Stomach (tissue), 9 donors: ENCODE data around the gene CAMSAP3. TPM values are rescaled to one million over a fixed set of nuclear protein-coding genes. Genes with fewer than 3 reads are reported as not detected.

Experiments used
- DNase-seq, 2 donors: peaks; one replicate each; pipeline versions ENCODE4 v3.0.0 to v3.0.0-alpha.2; 2013 to 2019
- H3K27ac ChIP-seq, 5 donors: fragments of 200-600 bp in 4 of 5; sonication (generic) in 4 of 5; one replicate each; pipeline ENCODE4 v1.5.1; 2013 to 2019; ENCODE audit warnings: mild to moderate bottlenecking in 1 of 5, moderate library complexity in 1 of 5
- H3K27me3 ChIP-seq, 3 donors: fragments of 200-600 bp; sonication (generic); one replicate each; pipeline ENCODE4 v1.5.1; 2017 to 2019; ENCODE audit warnings: mixed run types in 1 of 3
- H3K36me3 ChIP-seq, 4 donors: fragments of 200-600 bp; sonication (generic); 1 replicate in 3 of 4; 2 replicates in 1 of 4; pipeline ENCODE4 v1.5.1; 2016 to 2019
- H3K4me1 ChIP-seq, 4 donors: fragments of 200-600 bp; sonication (generic); one replicate each; pipeline ENCODE4 v1.5.1; 2016 to 2019
- H3K4me3 ChIP-seq, 4 donors: fragments of 200-600 bp; sonication (generic) in 3 of 4; one replicate each; pipeline ENCODE4 v1.5.1; 2016 to 2019; ENCODE audit warnings: mild to moderate bottlenecking in 1 of 4
- H3K9me3 ChIP-seq, 4 donors: fragments of 200-600 bp; sonication (generic); one replicate each; pipeline ENCODE4 v1.5.1; 2016 to 2019
- EP300 ChIP-seq: sonication (generic); formaldehyde crosslinking; IDR thresholded peaks from one replicate; pipeline ENCODE4 v1.6.1; 2017; ENCODE audit warnings: antibody characterized with exemption
- POLR2A ChIP-seq, 4 donors: fragments of 450-650 bp; IDR thresholded peaks; one replicate each; pipeline ENCODE4 v1.6.1; 2016; ENCODE audit warnings: antibody characterized with exemption in 4 of 4, control low read depth in 2 of 4, mild to moderate bottlenecking in 1 of 4, moderate library complexity in 1 of 4
- POLR2AphosphoS5 ChIP-seq, 3 donors: sonication (generic); formaldehyde crosslinking; IDR thresholded peaks; one replicate each; pipeline ENCODE4 v1.6.1; 2016; ENCODE audit warnings: antibody characterized with exemption in 3 of 3
- WGBS, 5 donors: extraction: QIAGEN DNeasy Blood & Tissue Kit in 3 of 5; methylation state at CpG; one replicate each; pipeline versions ENCODE4 v1.1.5 to v1.1.7; 2013 to 2018; 5-methylcytosine and 5-hydroxymethylcytosine counted together
- intact Hi-C: fragments of 100-400 bp; cut with DNase I; formaldehyde crosslinking; loops from one replicate; pipeline ENCODE4 v1.15.1; 2023; ENCODE audit warnings: low total_unique reads
- polyA plus RNA-seq, 3 donors: library from polyadenylated mRNA; stranded (reverse); fragments of 200-250 nt; gene quantifications; one replicate each; pipeline ENCODE4 v1.2.3, GENCODE V29; 2013
- total RNA-seq, 5 donors: library from RNA; depleted of rRNA; stranded (reverse); fragments of >200 nt; gene quantifications; one replicate each; pipeline versions ENCODE4 v1.1.0 to v1.2.3, GENCODE V29; 2014 to 2016
- TF ChIP-seq, protein P1 (sequence below), 7 experiments: fragments of 450-650 bp in 4 of 7; fragments of 200-600 bp in 3 of 7; sonication (generic) in 3 of 7; IDR thresholded peaks; one replicate each; pipeline ENCODE4 v1.5.1; 2016 to 2019; ENCODE audit warnings: antibody characterized with exemption in 7 of 7, control low read depth in 2 of 7, mild to moderate bottlenecking in 1 of 7
- donor health status: healthy with polysubstance abuse.
- donor health status: Bipolar disorder and iron deficiency.
- donor health status: healthy.

CAMSAP3 gene
- total and polyA plus RNA-seq, 8 donors = 5.5 to 232 (median 32.2) TPM

DNA sequence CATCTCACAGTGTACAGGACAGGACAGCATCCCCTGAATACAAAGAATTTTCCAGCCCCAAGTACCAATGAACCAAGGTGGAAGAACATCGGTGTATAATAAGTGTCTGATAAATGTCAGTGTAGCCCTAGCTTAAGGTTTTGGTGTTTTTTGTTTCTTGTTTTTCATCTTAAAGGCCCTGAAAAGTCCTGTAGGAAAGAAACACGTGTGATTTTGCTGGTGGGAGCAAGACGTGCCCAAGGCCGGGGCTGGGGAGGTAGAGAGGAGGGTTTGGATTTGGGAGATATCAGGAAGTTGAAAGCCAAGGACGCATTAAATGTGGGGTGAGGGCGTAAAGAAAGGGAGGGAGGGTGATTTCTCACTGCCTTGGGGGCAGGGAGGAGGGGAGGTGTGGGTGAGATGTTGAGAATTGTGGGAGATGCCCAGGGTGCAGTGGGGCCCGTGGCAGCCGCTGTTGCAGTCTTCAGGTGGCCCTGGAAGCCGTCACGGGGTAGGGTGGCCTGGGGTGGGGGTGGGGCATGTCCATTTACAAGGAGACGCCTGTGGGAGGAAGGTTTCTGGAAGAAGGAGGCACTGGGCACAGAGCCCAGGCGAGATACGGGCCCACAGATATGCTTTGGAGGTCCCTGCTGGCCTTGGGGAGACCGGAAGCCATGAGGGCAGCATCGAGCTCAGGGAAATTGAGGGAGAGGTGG, 6.7 kb downstream of the CAMSAP3 start:
- H3K27ac ChIP-seq = peak overlapping the region; percentile 46 to 77 (median 66)
- WGBS, 5 donors = 22 to 35% (median 32%) methylated on average over 14 to 15 of the region's 15 CpGs
- peaks cover 0 to 42% (median 36%) of the 10 kb centered on the region in 4 donors for H3K4me1 ChIP-seq
- TF ChIP-seq, protein P1, sequence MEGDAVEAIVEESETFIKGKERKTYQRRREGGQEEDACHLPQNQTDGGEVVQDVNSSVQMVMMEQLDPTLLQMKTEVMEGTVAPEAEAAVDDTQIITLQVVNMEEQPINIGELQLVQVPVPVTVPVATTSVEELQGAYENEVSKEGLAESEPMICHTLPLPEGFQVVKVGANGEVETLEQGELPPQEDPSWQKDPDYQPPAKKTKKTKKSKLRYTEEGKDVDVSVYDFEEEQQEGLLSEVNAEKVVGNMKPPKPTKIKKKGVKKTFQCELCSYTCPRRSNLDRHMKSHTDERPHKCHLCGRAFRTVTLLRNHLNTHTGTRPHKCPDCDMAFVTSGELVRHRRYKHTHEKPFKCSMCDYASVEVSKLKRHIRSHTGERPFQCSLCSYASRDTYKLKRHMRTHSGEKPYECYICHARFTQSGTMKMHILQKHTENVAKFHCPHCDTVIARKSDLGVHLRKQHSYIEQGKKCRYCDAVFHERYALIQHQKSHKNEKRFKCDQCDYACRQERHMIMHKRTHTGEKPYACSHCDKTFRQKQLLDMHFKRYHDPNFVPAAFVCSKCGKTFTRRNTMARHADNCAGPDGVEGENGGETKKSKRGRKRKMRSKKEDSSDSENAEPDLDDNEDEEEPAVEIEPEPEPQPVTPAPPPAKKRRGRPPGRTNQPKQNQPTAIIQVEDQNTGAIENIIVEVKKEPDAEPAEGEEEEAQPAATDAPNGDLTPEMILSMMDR (IDR thresholded peaks at IDR 0.05) = no peak
- TF ChIP-seq EP300 (no peak), POLR2AphosphoS5 (IDR thresholded peaks at IDR 0.05) (peak in 1 of 3 donors; percentile 16), POLR2A (IDR thresholded peaks at IDR 0.05) (no peak)
- intact Hi-C loops = no loop called here
- DNase-seq = peak; percentile 61 to 81
- H3K36me3 ChIP-seq = peaks cover 0 to 24% (median 12%) of the 10 kb centered on the region in 4 donors
- no peak overlapping the region for H3K4me3 ChIP-seq
- peaks cover 0 to 68% (median under 1%) of the 10 kb centered on the region in 3 donors for H3K27me3 ChIP-seq
- no peaks in the 10 kb centered on the region for H3K9me3 ChIP-seq

DNA sequence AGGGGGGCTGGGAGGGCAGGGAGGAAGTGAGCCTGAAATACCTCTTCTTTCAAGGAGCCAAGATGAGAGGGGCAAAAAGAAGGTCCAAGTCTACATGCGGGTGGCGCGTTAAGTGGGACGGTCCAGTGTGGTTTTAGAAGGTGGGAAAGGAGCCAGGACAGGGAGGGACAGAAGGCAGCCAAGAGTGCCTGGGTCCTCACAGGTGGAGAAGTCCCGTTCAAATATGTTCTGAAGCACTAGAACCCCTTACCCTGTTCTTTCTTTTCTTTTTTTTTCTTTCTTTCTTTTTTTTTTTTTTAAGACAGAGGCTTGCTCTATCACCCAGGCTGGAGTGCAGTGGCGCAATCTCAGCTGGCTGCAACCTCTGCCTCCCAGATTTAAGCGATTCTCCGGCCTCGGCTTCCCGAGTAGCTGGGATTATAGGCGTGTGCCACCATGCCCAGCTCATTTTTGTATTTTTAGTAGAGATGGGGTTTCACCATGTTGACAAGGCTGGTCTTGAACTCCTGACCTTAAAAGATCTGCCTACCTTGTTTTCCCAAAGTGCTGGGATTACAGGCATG, 7.4 kb downstream of the CAMSAP3 start:
- Histone ChIP-seq H3K9me3 (no peaks in the 10 kb centered on the region), H3K27me3 (peaks cover 0 to 62% (median 0%) of the 10 kb centered on the region in 3 donors), H3K36me3 (peaks cover 0 to 30% (median 18%) of the 10 kb centered on the region in 4 donors), H3K4me1 (peaks cover 0 to 36% (median 29%) of the 10 kb centered on the region in 4 donors), H3K27ac (peak overlapping the region in 4 of 5 donors; percentile 57 to 77 (median 70)), H3K4me3 (no peak overlapping the region)
- 33 to 72% (median 37%) methylated on average over 11 of the region's 11 CpGs for WGBS, 5 donors
- no peak for DNase-seq
- no peak for TF ChIP-seq POLR2AphosphoS5 (IDR thresholded peaks at IDR 0.05)
- TF ChIP-seq, protein P1 (IDR thresholded peaks at IDR 0.05) = no peak
- no peak for TF ChIP-seq POLR2A (IDR thresholded peaks at IDR 0.05)
- no peak for TF ChIP-seq EP300
- intact Hi-C loops = no loop called here

DNA sequence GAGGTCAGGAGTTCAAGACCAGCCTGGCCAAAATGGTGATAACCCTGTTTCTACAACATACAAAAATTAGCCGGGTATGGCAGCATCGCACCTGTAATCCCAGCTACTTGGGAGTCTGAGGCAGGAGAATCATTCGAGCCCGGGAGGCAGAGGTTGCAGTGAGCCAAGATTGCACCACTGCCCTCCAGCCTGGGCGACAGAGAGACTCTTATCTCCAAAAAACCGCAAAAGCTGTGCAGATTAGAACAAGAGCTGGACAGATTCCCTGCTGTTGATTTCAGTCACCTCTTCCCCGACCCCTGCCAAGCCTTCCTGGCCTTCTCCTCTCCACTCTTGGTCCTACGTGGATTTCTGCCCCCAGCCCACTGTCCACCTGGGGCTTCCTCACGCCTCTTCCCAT, 8.3 kb downstream of the CAMSAP3 start:
- intact Hi-C loops = no loop called here
- peaks cover 0 to 53% (median 0%) of the 10 kb centered on the region in 3 donors for H3K27me3 ChIP-seq
- peak overlapping the region in 4 of 5 donors; percentile 57 to 77 (median 70) for H3K27ac ChIP-seq
- 31 to 60% (median 46%) methylated on average over 9 of the region's 9 CpGs for WGBS, 5 donors
- H3K36me3 ChIP-seq = peaks cover 0 to 38% (median 27%) of the 10 kb centered on the region in 4 donors
- no peak for DNase-seq
- H3K4me1 ChIP-seq = peaks cover 0 to 31% (median 26%) of the 10 kb centered on the region in 4 donors
- TF ChIP-seq EP300 (no peak), POLR2A (IDR thresholded peaks at IDR 0.05) (no peak), POLR2AphosphoS5 (IDR thresholded peaks at IDR 0.05) (no peak)
- TF ChIP-seq, protein P1 (IDR thresholded peaks at IDR 0.05) = no peak
- no peaks in the 10 kb centered on the region for H3K9me3 ChIP-seq
- no peak overlapping the region for H3K4me3 ChIP-seq

DNA sequence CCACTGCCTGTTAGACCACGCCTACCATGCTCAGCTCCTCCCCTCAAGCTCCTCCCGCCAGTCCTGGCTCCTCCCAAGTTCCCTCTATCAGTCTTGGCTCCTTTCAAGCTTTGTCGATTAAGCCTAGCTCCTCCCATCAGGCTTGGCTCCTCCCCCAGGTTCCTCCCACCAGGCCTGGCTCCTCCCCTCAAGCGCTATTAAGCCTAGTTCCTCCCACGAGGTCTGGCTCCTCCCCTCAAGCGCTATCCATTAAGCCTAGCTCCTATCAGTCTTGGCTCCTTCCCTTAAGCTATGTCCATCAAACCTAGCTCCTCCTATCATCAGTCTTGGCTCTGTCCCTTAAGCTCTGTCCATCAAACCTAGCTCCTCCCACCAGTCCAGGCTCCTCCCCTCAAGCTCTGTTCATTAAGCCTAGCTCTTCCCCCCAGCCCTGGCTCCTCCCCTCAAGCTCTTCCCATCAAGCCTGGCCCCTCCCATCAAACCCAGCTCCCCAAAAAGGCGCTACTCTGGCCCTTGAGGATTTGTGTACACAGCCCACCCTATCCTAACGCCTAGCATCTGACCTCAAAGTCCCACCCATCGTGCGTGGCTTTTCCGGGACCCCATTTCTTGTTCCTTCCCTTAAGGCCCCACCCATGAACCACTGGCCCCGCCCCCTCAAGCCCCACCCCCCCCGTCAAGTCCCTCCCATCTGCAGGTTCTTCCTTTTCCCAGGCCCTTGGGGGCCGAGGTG, 10.0 kb downstream of the CAMSAP3 start:
- TF ChIP-seq POLR2A (IDR thresholded peaks at IDR 0.05) (no peak), POLR2AphosphoS5 (IDR thresholded peaks at IDR 0.05) (no peak), EP300 (no peak)
- TF ChIP-seq, protein P1 (IDR thresholded peaks at IDR 0.05) = no peak
- Histone ChIP-seq H3K4me1 (peaks cover 0 to 31% (median 26%) of the 10 kb centered on the region in 4 donors), H3K27me3 (peaks cover 0 to 50% (median 0%) of the 10 kb centered on the region in 3 donors), H3K27ac (no peak overlapping the region), H3K36me3 (peaks cover 2 to 55% (median 44%) of the 10 kb centered on the region in 4 donors), H3K4me3 (no peak overlapping the region), H3K9me3 (no peaks in the 10 kb centered on the region)
- peak in 1 of 2 donors; percentile 37 for DNase-seq
- WGBS, 5 donors = 69 to 79% (median 73%) methylated on average over 12 to 14 of the region's 14 CpGs
- intact Hi-C loops = no loop called here
